ENCODE measurements around the gene HOXD3.

HOXD3 gene

GRCh38 chr2:176151442-176152287 lies 5.4 kb upstream of the HOXD3 start, which contains the start of gene HOXD4:
Gene HOXD4, plus strand, starts transcription at chr2:176151550. Its CDS starts 84 bp downstream, at chr2:176151634.
- no peak for DNase-seq

DNA sequence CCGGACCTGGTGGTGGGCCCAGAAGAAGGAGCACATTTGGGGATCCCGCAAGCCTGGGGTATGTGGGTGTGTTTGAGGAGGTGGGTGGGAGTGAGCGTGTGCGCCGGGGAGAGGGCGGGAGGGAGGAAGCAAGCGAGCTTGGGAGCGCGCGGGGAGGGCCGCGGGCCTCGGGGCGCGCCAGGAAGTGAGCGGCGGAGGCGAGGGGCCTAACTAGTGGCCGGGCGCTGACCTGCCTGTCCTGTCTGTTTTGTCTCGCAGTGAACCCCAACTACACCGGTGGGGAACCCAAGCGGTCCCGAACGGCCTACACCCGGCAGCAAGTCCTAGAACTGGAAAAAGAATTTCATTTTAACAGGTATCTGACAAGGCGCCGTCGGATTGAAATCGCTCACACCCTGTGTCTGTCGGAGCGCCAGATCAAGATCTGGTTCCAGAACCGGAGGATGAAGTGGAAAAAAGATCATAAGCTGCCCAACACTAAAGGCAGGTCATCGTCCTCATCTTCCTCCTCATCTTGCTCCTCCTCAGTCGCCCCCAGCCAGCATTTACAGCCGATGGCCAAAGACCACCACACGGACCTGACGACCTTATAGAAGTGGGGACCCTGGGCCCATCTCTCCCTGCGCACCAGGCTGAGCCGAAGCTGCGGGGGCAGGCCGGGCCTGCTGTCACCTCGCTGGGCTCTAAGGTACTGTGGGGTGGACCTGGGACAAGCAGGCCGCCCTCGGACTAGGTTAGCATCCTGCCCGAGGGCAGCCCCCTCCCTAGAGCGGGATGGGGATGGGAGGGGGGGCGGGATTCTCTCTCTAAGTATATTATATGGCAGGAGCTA lies 4.5 kb upstream of the HOXD3 start:
- no peak for DNase-seq

DNA sequence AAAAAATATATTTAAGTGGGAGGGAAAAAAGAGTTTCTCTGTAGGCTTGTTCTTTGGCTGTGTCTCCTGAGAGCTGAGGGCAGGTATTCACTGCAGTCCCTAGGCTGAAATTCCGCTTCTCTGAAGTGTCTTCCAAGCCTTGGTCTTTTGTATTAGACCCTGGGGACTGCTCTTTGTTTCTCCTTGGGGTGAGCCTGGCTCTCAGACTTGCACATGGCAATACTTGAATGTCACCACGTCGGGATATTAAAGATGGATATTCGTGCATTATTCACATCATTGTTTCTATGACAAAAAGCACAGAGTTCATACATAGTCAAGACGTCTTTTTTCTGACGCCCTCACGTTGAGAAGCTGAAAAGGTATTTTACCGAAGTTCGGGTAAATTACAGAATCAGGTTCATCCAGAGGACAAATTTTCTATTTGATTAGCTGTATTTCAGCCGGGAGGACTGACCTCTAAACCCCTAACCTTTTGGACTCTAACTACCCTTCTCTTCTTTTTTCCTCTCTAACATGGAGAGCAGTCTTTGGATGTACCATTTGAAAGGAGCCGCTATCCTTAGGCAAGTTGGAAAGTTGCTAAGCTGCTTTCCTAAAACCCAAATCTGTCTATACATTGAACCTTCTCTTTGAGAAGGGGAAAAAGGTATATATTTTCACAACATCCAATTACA lies 2.4 kb upstream of the HOXD3 start:
- DNase-seq, result no peak

GRCh38 chr2:176155356-176156044 lies 1.6 kb upstream of the HOXD3 start:
- DNase-seq, result no peak

- DNase-seq, result no peak
Measured at GRCh38 chr2:176156301-176156806, 753 bp upstream of the HOXD3 start.

DNA sequence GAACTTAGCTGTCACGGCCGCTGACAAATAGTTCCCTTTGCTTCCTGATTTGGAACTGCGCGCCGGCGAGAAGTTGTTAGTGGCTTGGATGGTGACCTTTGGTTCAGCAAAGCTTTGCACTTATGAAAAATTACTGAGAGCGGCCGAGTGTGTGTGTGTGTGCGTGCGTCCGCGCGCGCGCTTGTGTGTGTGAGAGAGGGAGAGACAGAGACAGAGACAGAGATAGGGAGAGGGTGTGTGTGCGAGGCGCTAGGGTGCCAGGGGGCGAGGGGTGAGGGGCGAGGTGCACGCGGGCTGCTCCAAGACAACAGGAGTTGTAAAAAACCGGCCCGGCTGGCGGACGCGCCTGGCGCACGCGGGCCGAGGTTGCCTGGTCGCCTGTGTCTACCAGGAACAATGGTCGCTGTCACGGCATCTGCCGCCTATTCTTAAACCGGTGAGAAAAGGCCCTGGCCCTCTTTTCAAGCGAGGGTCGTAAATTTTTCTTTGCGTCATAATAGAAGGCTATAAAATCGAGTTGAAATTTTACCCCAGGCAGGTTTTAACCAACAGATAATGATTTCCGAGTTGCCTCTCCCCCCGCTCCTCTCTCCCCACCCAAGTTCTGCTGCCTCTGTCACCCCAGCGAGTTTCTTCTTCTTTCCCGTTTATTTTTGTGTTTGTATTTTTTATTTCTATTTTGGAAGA lies 535 bp downstream of the HOXD3 start:
- no peak for DNase-seq

- no peak for DNase-seq
Measured at GRCh38 chr2:176158186-176158591, 1.1 kb downstream of the HOXD3 start.

GRCh38 chr2:176158855-176159662 lies 2.0 kb downstream of the HOXD3 start:
- DNase-seq, result no peak

DNA sequence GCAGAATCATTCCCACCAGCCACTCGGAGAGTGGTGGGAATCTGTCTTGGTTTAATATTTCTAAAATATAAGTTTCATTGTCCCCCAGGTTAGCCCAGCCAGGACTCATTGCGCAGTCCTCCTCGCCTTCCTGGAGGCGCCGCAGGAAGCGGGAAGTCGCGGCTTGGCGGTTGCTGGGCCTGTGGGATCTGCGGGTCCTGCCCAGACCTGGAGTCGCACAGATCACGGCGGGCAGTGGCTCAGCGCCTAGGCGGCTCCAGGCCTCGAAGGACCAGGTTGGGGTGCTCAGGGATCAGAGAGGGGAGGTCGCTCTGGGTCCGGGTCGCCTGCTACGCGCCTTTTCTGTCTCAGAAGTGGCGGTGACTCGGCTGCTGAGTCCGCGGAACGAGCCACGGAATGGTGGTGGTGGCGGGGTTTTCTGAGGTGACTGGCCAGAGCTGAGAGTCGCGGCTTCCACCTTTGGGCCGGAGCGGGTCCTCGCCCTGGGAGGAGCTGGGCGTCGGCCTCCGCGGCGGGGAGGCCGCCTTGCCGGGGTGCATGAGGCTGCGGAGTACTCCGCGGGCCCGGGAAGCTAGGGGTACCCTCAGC lies 2.6 kb downstream of the HOXD3 start:
- DNase-seq, result no peak

DNA sequence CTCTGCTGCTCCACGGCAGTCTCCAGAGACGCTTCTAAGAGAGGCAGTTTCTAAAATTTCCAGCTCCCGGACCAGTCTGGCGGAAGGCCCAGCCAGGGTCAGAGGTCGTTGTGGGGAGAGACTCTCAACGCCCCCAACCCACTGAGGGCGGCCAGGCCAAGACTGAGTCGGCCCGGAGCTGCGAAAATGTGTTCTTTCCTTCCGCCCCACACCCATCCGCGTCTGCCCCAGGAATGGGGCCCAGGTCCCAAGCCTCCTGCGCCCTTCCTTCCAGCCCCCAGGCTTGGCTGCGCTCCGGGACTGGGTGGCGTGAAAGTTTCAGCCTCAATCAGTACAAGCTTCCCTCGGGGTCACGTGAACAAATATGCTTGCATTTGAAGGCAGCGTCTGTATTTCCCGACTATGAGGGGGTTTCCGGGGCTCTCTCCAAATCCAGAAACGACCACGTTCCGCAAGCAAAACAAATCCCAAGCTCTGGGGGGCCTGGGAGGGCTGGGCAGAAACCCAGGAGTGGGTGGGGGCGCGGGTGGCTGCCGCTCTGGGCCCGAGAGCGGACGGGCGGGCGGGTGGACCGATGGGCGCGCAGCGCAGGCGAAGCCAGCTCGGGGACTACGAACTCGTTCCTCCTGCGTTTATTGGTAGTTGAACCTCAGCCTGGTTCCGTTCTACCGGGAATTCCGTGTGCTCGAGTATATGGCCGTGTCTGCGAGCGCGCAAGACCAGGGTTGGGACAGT lies 3.3 kb downstream of the HOXD3 start:
- DNase-seq, result no peak

DNA sequence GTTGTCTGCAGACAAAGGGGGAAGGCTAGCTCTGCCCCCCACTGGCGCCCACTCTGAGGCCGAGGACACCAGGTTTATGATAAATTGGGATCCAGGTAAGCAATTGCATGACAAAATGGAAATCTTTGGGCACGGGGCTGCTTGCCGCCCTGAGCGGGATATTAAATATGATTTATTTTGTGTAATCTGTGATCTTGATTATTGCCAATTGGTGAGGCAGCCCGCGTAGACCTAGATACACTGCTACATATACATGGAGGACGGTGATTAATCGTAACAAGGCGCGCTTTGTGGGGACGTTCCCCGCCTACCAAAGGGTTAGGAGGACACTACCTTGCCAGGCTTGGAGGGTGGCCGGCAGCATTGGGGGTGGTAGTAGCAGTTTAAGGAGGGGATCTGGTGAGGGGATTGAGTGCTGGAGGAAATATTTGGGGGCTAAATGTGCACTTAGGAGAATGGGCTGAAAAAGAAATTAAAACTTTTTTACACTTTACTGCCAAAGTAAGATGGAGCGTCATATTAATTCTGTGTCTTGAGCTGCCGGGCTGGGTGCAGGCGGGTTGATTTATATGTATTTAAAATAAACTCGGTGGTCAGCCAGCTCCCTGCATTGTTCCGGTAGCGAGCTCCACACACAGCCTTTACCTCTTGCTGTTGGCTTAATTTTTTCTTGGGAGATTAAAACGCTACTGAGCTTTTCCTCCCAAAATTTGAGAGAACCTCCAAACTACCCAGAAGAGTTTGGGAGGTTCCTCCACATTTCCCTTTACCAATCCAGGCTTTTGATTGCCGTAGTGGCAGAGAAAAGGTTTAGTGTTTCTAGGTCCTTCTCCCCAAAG lies 4.1 kb downstream of the HOXD3 start:
- no peak for DNase-seq

DNA sequence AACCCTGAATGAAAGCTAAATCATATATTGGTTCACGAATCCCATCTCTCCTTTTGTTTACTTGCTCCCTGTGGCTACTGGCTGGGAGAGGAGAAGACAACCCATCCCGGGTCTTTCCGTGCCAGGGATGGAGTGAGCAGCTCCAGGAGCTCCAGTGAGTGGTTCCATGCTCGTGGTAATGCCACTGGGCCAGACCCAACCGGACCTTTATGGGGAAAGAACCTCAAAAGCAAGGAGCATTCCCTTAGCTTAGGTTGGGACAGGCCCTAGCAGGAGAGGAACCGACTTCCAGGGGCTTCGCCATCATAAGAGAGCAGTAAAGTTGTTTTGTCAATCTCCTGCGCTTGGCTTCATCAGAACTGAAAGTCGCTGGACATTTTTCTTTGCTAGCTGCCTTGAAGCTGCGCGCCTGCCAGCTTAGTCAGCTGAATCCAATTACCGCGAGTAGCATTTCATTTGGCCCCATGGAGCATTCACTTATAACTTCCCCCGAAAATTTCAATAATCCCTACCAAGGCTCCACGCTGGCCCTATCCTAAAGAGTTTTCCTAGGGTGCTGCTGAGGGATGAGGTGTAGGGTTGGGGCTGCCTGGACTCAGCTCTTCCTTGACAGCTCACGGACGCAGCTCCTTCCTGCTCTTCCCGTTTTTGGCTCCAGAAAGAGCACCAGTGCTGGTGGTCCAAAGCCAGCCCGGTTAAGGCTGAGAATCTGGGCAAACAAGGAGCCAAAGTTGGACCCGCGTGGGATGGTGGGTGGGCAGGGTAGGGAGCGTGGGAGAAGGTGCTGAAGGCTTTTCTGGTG lies 4.9 kb downstream of the HOXD3 start:
- DNase-seq, result no peak

- DNase-seq, result no peak
Measured at GRCh38 chr2:176162911-176163671, 6.0 kb downstream of the HOXD3 start.

GRCh38 chr2:176163672-176164056 lies 6.6 kb downstream of the HOXD3 start:
- no peak for DNase-seq

- DNase-seq, result no peak
Measured at GRCh38 chr2:176164201-176164600, 7.1 kb downstream of the HOXD3 start.

GRCh38 chr2:176164611-176165369 lies 7.7 kb downstream of the HOXD3 start:
- DNase-seq, result no peak
